Omental fat pad (tissue), 4 donors: ENCODE measurements around the gene LCOR. TPM values are rescaled to one million over a fixed set of nuclear protein-coding genes. Genes with fewer than 3 reads are reported as not detected.
A peak's percentile ranks its signal among the peaks of the same experiment; 100 is the strongest.

Experiments used
- ATAC-seq: fragments of 150-250 bp; one replicate; pipeline ENCODE4 v1.9.1; 2016; ENCODE audit warnings: mild to moderate bottlenecking, moderate library complexity; ENCODE audit not compliant: low FRiP score
- DNase-seq: peaks from one replicate; pipeline ENCODE4 v3.0.0-alpha.2; 2019; ENCODE audit warnings: low spot score
- total RNA-seq, 4 donors: library from RNA; depleted of rRNA; stranded (reverse); fragments of >200 nt; gene quantifications; one replicate each; pipeline ENCODE4 v1.1.0, GENCODE V29; 2016
- TF ChIP-seq, protein P1 (sequence below), 3 donors: fragments of 450-650 bp; IDR thresholded peaks; one replicate each; pipeline ENCODE4 v1.5.1; 2016 to 2017; ENCODE audit warnings: antibody characterized with exemption in 3 of 3, mild to moderate bottlenecking in 3 of 3, moderate library complexity in 2 of 3

LCOR gene
- total RNA-seq, result 10 to 100 TPM; 19.1 to 82.0 (median 24.7) TPM

DNA sequence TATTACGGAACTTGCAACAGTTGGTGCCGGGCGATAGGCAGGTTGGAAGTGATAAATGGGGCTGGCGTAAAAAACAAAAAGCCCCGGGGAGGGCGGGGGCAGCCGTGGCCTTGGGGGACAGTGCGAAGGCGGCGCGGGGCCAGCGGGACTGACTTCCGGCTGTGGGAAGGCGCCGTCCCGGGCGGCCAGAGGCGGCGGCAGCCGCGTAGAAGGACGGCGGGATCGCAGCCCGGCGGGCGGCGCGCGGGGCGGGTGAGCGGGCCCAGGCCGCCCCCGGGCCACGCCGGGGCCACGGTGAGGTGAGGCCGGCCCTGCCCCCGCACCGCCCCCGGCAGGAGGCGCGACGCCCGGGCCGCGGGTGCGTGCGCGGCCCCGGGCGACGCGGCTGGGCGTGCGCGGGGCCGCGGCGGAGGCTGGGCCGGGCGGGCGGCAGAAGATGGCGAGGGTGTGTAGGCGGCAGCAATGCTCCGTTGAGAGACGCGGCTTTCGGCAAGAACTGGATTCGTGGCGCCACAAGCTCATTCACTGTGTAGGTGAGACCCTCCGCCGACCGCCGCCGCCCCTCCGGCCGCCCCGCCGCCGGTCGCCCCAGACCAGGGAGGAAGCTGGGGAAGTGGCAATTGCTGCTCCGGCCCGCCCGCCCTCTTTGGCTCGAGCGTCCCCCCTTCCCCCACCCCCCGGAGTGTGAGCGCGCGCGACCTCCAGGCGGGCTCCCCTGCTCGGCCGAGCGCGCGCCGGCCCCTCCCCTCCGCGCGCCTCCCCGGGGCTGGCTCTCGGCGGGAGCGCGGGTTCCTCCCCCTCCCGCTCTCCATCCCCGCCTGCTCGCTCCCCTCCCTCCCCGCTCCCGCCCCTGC lies at the start of gene LCOR:
Gene LCOR, plus strand, starts transcription at position 432 of the 854 bp plus-strand sequence. CDS start 116,760 bp downstream, outside the sequence.
- TF ChIP-seq, protein P1, sequence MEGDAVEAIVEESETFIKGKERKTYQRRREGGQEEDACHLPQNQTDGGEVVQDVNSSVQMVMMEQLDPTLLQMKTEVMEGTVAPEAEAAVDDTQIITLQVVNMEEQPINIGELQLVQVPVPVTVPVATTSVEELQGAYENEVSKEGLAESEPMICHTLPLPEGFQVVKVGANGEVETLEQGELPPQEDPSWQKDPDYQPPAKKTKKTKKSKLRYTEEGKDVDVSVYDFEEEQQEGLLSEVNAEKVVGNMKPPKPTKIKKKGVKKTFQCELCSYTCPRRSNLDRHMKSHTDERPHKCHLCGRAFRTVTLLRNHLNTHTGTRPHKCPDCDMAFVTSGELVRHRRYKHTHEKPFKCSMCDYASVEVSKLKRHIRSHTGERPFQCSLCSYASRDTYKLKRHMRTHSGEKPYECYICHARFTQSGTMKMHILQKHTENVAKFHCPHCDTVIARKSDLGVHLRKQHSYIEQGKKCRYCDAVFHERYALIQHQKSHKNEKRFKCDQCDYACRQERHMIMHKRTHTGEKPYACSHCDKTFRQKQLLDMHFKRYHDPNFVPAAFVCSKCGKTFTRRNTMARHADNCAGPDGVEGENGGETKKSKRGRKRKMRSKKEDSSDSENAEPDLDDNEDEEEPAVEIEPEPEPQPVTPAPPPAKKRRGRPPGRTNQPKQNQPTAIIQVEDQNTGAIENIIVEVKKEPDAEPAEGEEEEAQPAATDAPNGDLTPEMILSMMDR (IDR thresholded peaks at IDR 0.05), result no peak
- ATAC-seq (peak; percentile 94), DNase-seq (peak; percentile 53)

- DNase-seq, result no peak
- TF ChIP-seq, protein P1 (IDR thresholded peaks at IDR 0.05), result no peak
- ATAC-seq, result no peak
These were observed 47.8 kb upstream of the LCOR start for GRCh38 chr10:96784253-96784652.

GRCh38 chr10:96789571-96790108 lies 42.5 kb upstream of the LCOR start:
- no peak for DNase-seq
- TF ChIP-seq, protein P1 (IDR thresholded peaks at IDR 0.05), result no peak
- ATAC-seq, result no peak

- ATAC-seq, result no peak
These were observed 40.2 kb upstream of the LCOR start for GRCh38 chr10:96791902-96792301.

DNA sequence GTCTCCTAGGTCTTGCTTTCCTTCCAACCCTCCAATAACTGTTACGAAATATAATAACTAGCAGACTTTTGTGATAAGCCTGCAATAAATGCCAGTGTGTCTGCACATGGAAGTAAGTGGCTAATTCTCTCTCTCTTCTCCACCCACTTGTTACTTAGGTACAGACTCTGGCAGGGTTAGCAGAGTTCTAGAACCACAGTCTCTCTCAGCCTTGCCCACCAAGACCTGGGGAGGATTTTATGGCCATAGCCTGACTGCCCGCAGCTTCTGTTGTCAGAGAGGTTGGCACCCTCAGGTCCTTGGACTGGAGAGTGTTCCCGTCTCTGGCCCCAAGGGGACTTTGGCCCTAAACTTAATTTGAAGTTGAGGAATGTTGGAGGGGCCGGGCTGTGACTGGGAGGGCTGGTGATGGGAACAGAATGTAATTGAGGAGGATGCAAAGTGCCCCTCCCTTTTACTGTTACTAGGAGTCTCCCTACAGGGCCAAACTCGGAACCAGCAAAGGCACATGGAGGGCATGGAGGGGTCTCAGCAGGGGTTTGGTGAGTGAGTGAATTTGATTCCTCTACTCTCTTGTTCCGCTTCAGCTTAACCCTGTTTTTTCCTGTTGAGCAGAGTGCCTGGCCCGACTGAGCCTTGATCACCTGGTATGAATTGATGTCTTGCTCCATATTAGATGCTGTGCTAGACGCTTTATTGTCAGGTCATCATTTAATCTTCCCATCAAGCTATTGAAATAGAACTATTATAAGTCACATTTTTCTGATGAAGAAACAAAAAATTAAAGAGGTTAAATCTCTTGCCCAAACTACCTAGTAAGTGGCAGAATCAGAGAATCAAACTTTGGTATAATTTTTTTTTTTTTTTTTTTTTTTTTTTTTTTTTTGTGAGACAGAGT lies 37.0 kb upstream of the LCOR start:
- no peak for ATAC-seq
- TF ChIP-seq, protein P1 (IDR thresholded peaks at IDR 0.05), result no peak
- DNase-seq, result no peak

More at GRCh38 chr10:96791902-96792301, 40.2 kb upstream of the LCOR start:
- TF ChIP-seq, protein P1 (IDR thresholded peaks at IDR 0.05), result no peak
- DNase-seq, result no peak

DNA sequence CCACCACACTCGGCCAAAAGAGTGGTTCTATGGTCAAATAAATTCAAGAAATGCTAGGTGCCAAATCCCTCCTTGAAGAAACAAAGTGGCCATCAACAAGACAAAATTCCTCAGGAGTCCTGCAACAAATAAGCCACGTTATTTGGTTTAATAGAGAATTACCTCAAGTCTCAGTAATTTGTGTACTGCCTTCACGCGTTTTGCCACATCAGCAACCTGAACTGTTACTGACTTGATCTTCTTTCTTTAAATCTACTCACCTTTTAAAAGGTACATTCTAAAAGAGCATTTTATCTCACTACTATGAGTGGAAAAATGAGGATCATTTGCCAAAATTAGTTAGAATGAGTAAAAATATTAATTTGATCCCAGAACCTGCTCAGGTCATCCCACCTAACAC lies 34.6 kb upstream of the LCOR start:
- no peak for DNase-seq
- no peak for ATAC-seq
- TF ChIP-seq, protein P1 (IDR thresholded peaks at IDR 0.05), result no peak
